ENCODE measurements around the gene CDK5RAP3. TPM values are rescaled to one million over a fixed set of nuclear protein-coding genes. Genes with fewer than 3 reads are reported as not detected.

The CDK5RAP3 gene, protein sequence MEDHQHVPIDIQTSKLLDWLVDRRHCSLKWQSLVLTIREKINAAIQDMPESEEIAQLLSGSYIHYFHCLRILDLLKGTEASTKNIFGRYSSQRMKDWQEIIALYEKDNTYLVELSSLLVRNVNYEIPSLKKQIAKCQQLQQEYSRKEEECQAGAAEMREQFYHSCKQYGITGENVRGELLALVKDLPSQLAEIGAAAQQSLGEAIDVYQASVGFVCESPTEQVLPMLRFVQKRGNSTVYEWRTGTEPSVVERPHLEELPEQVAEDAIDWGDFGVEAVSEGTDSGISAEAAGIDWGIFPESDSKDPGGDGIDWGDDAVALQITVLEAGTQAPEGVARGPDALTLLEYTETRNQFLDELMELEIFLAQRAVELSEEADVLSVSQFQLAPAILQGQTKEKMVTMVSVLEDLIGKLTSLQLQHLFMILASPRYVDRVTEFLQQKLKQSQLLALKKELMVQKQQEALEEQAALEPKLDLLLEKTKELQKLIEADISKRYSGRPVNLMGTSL
- total RNA-seq: 31.5 and 37.1 TPM in 2 replicates

DNA sequence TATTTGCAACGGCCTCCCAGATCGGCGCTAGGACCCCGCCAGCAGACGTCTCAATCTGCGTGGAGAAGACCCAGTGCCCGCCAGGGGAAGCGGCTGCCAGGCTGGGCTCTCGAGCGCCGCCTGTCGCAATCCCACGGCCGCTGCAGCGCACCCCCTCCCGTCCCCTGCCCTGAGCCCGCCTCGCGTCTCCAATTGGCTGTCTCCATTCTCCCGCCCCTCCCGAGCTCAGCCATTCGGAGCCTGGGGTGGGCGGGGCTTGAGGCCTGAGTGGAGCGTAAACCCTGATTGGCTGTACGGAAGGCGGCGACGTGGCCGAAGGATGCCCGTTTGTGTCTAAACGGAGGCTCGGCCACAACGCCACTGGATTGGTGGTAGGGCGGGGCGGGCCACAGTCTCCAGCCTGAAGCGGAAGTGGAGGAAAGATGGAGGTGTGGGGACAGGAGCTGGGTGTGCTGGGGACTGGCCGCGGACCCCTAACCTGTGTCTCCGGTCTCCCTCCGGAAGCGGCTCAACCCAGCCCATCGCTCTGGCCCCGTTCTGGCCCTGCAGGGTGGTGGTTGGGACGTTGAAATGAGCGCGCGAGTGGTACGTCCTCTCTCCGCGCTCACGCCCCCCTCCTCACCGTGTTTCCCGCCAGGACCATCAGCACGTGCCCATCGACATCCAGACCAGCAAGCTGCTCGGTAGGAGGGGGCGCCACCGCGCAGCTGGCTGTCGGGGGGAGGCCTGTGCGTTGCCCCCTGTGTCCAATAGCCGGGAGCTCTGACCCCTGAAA is at the start of gene CDK5RAP3:
CDK5RAP3 (plus strand) TSS at position 389 of the 775 bp plus-strand sequence; CDS start at position 423, 34 bp downstream.

DNA sequence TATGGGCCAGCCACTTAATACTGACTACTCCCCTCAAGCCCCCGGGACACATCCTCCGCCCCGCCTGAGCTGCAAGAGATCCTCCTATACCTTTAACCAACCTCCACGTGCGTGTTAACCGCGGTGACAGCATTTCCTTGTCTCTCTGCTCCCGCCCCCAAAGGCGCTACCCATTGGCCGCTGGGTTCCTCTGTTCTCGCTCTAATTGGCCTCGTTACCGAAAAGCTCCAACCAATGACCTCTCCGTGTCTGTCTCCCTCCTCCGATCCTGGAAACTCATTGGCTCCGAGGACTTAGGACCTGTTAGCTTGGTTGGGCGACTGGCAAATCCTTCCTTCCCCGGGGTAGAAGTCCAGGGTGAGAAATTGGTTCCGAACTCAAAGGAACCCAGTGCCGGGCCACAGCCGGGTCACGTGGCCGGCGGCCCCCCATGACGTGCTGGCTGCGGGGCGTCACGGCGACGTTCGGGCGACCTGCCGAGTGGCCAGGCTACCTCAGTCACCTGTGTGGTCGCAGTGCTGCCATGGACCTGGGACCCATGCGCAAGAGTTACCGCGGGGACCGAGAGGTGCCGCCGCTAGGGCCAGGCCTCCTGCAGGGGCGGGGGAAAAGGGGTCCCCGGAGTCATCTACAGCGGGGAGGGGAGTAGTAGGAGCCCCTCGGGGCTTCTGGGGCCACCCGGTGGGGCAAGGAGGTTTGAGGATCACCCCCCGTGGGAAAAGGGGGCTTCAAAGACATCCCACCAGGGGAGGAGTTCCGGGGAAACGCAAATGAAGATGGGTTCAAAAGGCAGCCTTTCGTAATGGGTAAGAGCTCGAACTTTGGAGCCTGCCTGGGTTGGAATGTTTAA is 29.4 kb upstream of the CDK5RAP3 start, which contains the start of gene PNPO:
PNPO (plus strand) TSS at position 326 of the 850 bp plus-strand sequence; CDS start at position 431, 105 bp downstream.

DNA sequence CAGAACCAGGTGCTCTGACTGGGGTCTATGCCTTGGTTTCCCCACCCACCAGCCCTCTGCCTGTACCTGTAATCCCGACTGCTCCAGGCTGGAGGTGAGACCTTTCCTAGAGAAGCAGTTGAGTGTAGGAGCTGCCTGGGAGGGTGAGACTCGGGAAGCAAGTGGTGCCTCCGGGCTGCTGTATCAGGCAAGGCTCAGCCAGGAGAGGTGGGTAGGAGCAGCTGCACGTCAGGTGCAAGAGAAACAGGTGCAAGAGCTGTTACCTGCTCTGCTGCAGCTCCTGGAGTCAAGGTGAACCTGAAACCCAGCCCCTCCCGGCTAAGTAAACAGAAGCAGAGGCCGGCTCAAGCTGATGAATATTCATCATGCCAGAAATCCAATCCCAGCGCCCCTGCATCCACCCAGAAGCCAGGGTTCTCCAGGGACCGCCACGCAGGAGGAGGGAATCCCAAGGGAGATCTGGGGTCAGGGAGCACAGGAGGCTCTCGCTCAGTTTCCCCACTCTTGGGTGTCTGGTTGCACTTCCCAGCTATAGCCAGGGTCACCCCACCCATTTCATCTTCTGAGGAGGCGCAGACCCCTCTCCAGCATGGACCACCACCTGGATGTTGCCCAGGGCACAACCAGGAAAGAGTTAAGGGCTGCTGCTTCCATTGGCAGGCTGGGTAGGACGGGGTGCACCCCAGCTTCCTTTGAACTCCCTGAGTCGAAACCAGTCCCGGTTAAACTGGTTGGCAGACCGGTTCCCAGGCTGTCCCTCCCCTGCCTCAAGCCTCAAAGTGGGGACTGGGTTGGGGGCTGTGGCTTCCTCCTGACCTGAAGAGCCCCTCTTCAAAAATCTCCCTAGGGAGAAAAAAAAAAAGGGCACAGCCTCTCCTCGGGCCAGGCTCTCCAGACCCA is 13.1 kb upstream of the CDK5RAP3 start, which contains the start of gene PRR15L:
PRR15L (minus strand) TSS at position 293 of the 900 bp plus-strand sequence. CDS start 4,649 bp downstream, outside the sequence.

Other genes with a start within 250 kb of the CDK5RAP3 start
- gene TBX21, start 237.9 kb upstream of the CDK5RAP3 start, total RNA-seq: 2.6 and 3.7 TPM in 2 replicates
- gene OSBPL7, start 149.3 kb upstream of the CDK5RAP3 start, total RNA-seq: 3.7 and 4.0 TPM in 2 replicates
- gene MRPL10, start 139.6 kb upstream of the CDK5RAP3 start, total RNA-seq: 40.3 and 41.9 TPM in 2 replicates
- gene LRRC46, start 139.4 kb upstream of the CDK5RAP3 start, total RNA-seq: under 0.01 and 0.20 TPM in 2 replicates
- gene SCRN2, start 129.8 kb upstream of the CDK5RAP3 start, total RNA-seq: 23.1 and 30.5 TPM in 2 replicates
- gene SP6, start 120.0 kb upstream of the CDK5RAP3 start, total RNA-seq: under 0.01 TPM in 2 replicates
- gene SP2, start 74.9 kb upstream of the CDK5RAP3 start, total RNA-seq: 0.73 and 2.2 TPM in 2 replicates
- gene PNPO, start 29.5 kb upstream of the CDK5RAP3 start, total RNA-seq: 28.7 and 42.4 TPM in 2 replicates
- not detected in 2 replicates for gene PRR15L, start 13.2 kb upstream of the CDK5RAP3 start, total RNA-seq
- 24.8 and 44.1 TPM in 2 replicates for gene COPZ2, start 66.7 kb downstream of the CDK5RAP3 start, total RNA-seq
- 59.2 and 71.4 TPM in 2 replicates for gene NFE2L1, start 77.2 kb downstream of the CDK5RAP3 start, total RNA-seq
- 23.1 and 29.3 TPM in 2 replicates for gene CBX1, start 130.4 kb downstream of the CDK5RAP3 start, total RNA-seq
- 8.0 and 10.3 TPM in 2 replicates for gene SNX11, start 136.7 kb downstream of the CDK5RAP3 start, total RNA-seq